ENCODE data around the gene FANCG. TPM values are rescaled to one million over a fixed set of nuclear protein-coding genes. Genes with fewer than 3 reads are reported as not detected.

FANCG gene
- total RNA-seq, 1 donor from 2014 or later = 52.2 TPM

- Mint-ChIP-seq H3K4me3 (no peak overlapping the region), H3K9me3 (peaks cover 6% of the 10 kb centered on the region), H3K27me3 (ENCODE audit: low read depth) (no peaks in the 10 kb centered on the region), H3K4me1 (peaks cover 21% of the 10 kb centered on the region), H3K27ac (no peak overlapping the region), H3K36me3 (peaks cover 17% of the 10 kb centered on the region)
- TF ChIP-seq CTCF (IDR thresholded peaks at IDR 0.05; ENCODE audit: unreplicated experiment) = no peak
- DNase-seq (ENCODE audit: low spot score in 2 of 2, unreplicated experiment in 2 of 2) = no peak
Measured at GRCh38 chr9:35029241-35029640, 50.5 kb downstream of the FANCG start.

- DNase-seq (ENCODE audit: low spot score in 2 of 2, unreplicated experiment in 2 of 2) = no peak
- Mint-ChIP-seq H3K27me3 (ENCODE audit: low read depth) (no peaks in the 10 kb centered on the region), H3K9me3 (peaks cover 6% of the 10 kb centered on the region), H3K4me1 (peaks cover 25% of the 10 kb centered on the region), H3K27ac (no peak overlapping the region), H3K4me3 (no peak overlapping the region), H3K36me3 (peaks cover 23% of the 10 kb centered on the region)
- TF ChIP-seq CTCF (IDR thresholded peaks at IDR 0.05; ENCODE audit: unreplicated experiment) = no peak
Measured at GRCh38 chr9:35028341-35028740, 51.4 kb downstream of the FANCG start.

- Mint-ChIP-seq H3K4me3 (no peak overlapping the region), H3K9me3 (peaks cover 6% of the 10 kb centered on the region), H3K27ac (no peak overlapping the region), H3K4me1 (peaks cover 26% of the 10 kb centered on the region), H3K27me3 (ENCODE audit: low read depth) (no peaks in the 10 kb centered on the region), H3K36me3 (peaks cover 20% of the 10 kb centered on the region)
- no peak for DNase-seq (ENCODE audit: low spot score in 2 of 2, unreplicated experiment in 2 of 2)
- TF ChIP-seq CTCF (IDR thresholded peaks at IDR 0.05; ENCODE audit: unreplicated experiment) = no peak
Measured at GRCh38 chr9:35027860-35028259, 51.9 kb downstream of the FANCG start.

GRCh38 chr9:35027374-35027773, 52.4 kb downstream of the FANCG start:
- no peak for DNase-seq (ENCODE audit: low spot score in 2 of 2, unreplicated experiment in 2 of 2)
- Mint-ChIP-seq H3K27ac (no peak overlapping the region), H3K9me3 (peaks cover 6% of the 10 kb centered on the region), H3K27me3 (ENCODE audit: low read depth) (no peaks in the 10 kb centered on the region), H3K4me1 (peaks cover 26% of the 10 kb centered on the region), H3K4me3 (no peak overlapping the region), H3K36me3 (peaks cover 18% of the 10 kb centered on the region)
- no peak for TF ChIP-seq CTCF (IDR thresholded peaks at IDR 0.05; ENCODE audit: unreplicated experiment)

GRCh38 chr9:35026671-35027070, 53.1 kb downstream of the FANCG start:
- H3K27ac Mint-ChIP-seq = no peak overlapping the region
- no peak for DNase-seq (ENCODE audit: low spot score in 2 of 2, unreplicated experiment in 2 of 2)
- peaks cover 6% of the 10 kb centered on the region for H3K9me3 Mint-ChIP-seq
- no peaks in the 10 kb centered on the region for H3K27me3 Mint-ChIP-seq (ENCODE audit: low read depth)
- no peak for TF ChIP-seq CTCF (IDR thresholded peaks at IDR 0.05; ENCODE audit: unreplicated experiment)
- H3K4me3 Mint-ChIP-seq = no peak overlapping the region
- H3K4me1 Mint-ChIP-seq = peaks cover 26% of the 10 kb centered on the region
- peaks cover 23% of the 10 kb centered on the region for H3K36me3 Mint-ChIP-seq

Other genes with a start within 250 kb of the FANCG start
- 0.62 to 0.99 TPM (median 0.83 TPM) in 3 replicates for gene PHF24, start 121.7 kb downstream of the FANCG start, total RNA-seq
- 15.4 to 18.4 TPM (median 16.4 TPM) in 3 replicates for gene DNAJB5, start 90.2 kb downstream of the FANCG start, total RNA-seq
- 313 to 318 TPM (median 317 TPM) in 3 replicates for gene VCP, start 7.3 kb downstream of the FANCG start, total RNA-seq
- 28.4 to 31.2 TPM (median 28.9 TPM) in 3 replicates for gene PIGO, start 16.6 kb upstream of the FANCG start, total RNA-seq
- gene STOML2, start 23.2 kb upstream of the FANCG start, total RNA-seq = 92.2 to 95.3 TPM (median 93.4 TPM) in 3 replicates
- gene ATOSB, start 35.9 kb upstream of the FANCG start, total RNA-seq = 19.2 to 21.7 TPM (median 21.0 TPM) in 3 replicates
- gene UNC13B, start 82.1 kb upstream of the FANCG start, total RNA-seq = 28.1 to 31.0 TPM (median 29.9 TPM) in 3 replicates

All from mesothelial cell of epicardium (in vitro differentiated cells).